K562 (cell line): ENCODE data around the gene FGF22. TPM values are rescaled to one million over a fixed set of nuclear protein-coding genes. Genes with fewer than 3 reads are reported as not detected.

Experiments
- CTBP1 ChIP-seq: fragments of 450-650 bp; IDR thresholded peaks from 2 replicates; pipeline ENCODE4 v1.6.1; 2016; ENCODE audit warnings: borderline replicate concordance
- CTCF ChIP-seq, 3 experiments: IDR thresholded peaks in 2 of 3; conservative IDR thresholded peaks in 1 of 3; 2 replicates each; pipeline ENCODE4 v1.5.1; 2011 to 2012; ENCODE audit warnings: low read length in 3 of 3, mild to moderate bottlenecking in 3 of 3, control low read depth in 2 of 3, improper control_type of control experiment in 1 of 3, inconsistent platforms in 1 of 3, low read depth in 1 of 3, mixed read lengths in 1 of 3, moderate library complexity in 1 of 3; ENCODE audit not compliant: insufficient read depth in 2 of 3
- E2F6 ChIP-seq, 2 experiments: IDR thresholded peaks; 2 replicates each; pipeline ENCODE4 v1.6.1; 2011; ENCODE audit warnings: borderline replicate concordance in 1 of 2, control low read depth in 1 of 2, low read depth in 1 of 2, low read length in 1 of 2, mild to moderate bottlenecking in 1 of 2, mixed read lengths in 1 of 2, moderate library complexity in 1 of 2; ENCODE audit not compliant: insufficient read depth in 1 of 2, insufficient read length in 1 of 2, poor library complexity in 1 of 2, severe bottlenecking in 1 of 2; ENCODE audit errors: extremely low read depth in 1 of 2
- ELF1 ChIP-seq: fragments of 200-800 bp; sonication (Bioruptor generic); IDR thresholded peaks from 2 replicates; pipeline ENCODE4 v1.6.1; 2016; ENCODE audit warnings: missing genetic modification characterization, missing compliant biosample characterization
- ERF ChIP-seq: fragments of 450-650 bp; formaldehyde crosslinking; IDR thresholded peaks from 2 replicates; pipeline ENCODE4 v1.4.0; 2020; ENCODE audit warnings: mild to moderate bottlenecking, mixed read lengths
- GTF2E2 ChIP-seq: fragments of 200-800 bp; sonication (Bioruptor generic); IDR thresholded peaks from 2 replicates; pipeline ENCODE4 v1.6.1; 2016; ENCODE audit warnings: missing genetic modification characterization, missing compliant biosample characterization
- HMGN3 ChIP-seq: IDR thresholded peaks from 2 replicates; pipeline ENCODE4 v1.6.1; 2011; ENCODE audit warnings: borderline replicate concordance, low read depth, mild to moderate bottlenecking, mixed read lengths, low read length; ENCODE audit not compliant: insufficient read length; ENCODE audit errors: extremely low read depth
- L3MBTL2 ChIP-seq: fragments of 450-650 bp; IDR thresholded peaks from 2 replicates; pipeline ENCODE4 v1.6.1; 2016; ENCODE audit warnings: mild to moderate bottlenecking, moderate library complexity
- MBD2 ChIP-seq: sonication (generic); IDR thresholded peaks from 2 replicates; pipeline ENCODE4 v1.6.1; 2016; ENCODE audit warnings: low read depth, borderline replicate concordance
- PHF20 ChIP-seq: fragments of 450-650 bp; IDR thresholded peaks from 2 replicates; pipeline ENCODE4 v1.6.1; 2018; ENCODE audit not compliant: partially characterized antibody
- RREB1 ChIP-seq: fragments of 250-450 bp; sonication (Bioruptor Pico); IDR thresholded peaks from 2 replicates; pipeline ENCODE4 v1.4.0; 2020
- SP1 ChIP-seq: sonication (generic); formaldehyde crosslinking; IDR thresholded peaks from 2 replicates; pipeline ENCODE4 v1.8.1; 2022; ENCODE audit warnings: mild to moderate bottlenecking, missing genetic modification reagents
- ZBTB33 ChIP-seq: sonication (generic); formaldehyde crosslinking; IDR thresholded peaks from 2 replicates; pipeline ENCODE4 v1.8.1; 2023; ENCODE audit warnings: mild to moderate bottlenecking, missing genetic modification reagents
- ZNF644 ChIP-seq: fragments of 200-800 bp; sonication (Bioruptor generic); IDR thresholded peaks from 2 replicates; pipeline ENCODE4 v1.6.1; 2016; ENCODE audit warnings: low read depth, missing genetic modification characterization, missing compliant biosample characterization
- polyA plus RNA-seq, 8 experiments: library from polyadenylated mRNA; depleted of rRNA in 4 of 8; stranded (reverse) in 5 of 8; unstranded in 3 of 8; fragments of >200 nt; fragmentation: Nextera tagmentation in 2 of 8; fragmentation: Illumina TruSeq in 1 of 8; extraction: Ambion mirVana in 2 of 8; extraction: Trizol in 1 of 8; gene quantifications; 2 replicates each; pipeline versions ENCODE4 v1.2.1 to v1.2.3, GENCODE V29; 2011 to 2014; ENCODE audit warnings: inconsistent platforms in 1 of 8, missing spikeins in 1 of 8
- total RNA-seq, 7 experiments: library from RNA; depleted of rRNA in 6 of 7; stranded (reverse); fragments of >200 nt in 6 of 7; fragmentation: Illumina TruSeq in 2 of 7; extraction: Trizol in 2 of 7; gene quantifications; 2 replicates each; pipeline versions ENCODE4 v1.2.1 to v1.2.3, GENCODE V29; 2011 to 2021; ENCODE audit warnings: low replicate concordance in 1 of 7

The FGF22 gene
- total and polyA plus RNA-seq, 9 of the 15 experiments (the other 6 are each of a cell fraction or from before 2014, with no cell fraction given), result 0.14 to 2.2 (median 0.86) TPM; not detected in 4

GRCh38 chr19:605061-605971, 34.4 kb upstream of the FGF22 start (continued):
- TF ChIP-seq ZBTB33 (peak; percentile 59), HMGN3 (peak; percentile 63), SP1 (peak; percentile 84), ERF (0 out of 2 replicates have a peak, but pooled peaks have one; percentile 29), PHF20 (peak; percentile 16), GTF2E2 (tag) (peak; percentile 67; the same call in 1 of the 2 replicates), L3MBTL2 (peak; percentile 19; the same call in 1 of the 2 replicates), E2F6 (IDR thresholded peaks at IDR 0.05; ENCODE audit: borderline replicate concordance in 1 of 2, extremely low read depth in 1 of 2, insufficient read depth in 1 of 2, insufficient read length in 1 of 2, low read depth in 1 of 2, low read length in 1 of 2, poor library complexity in 1 of 2, severe bottlenecking in 1 of 2) (peak in 1 of 2 experiments; percentile 13), MBD2 (peak; percentile 86), ELF1 (tag) (peak; percentile 88), ZNF644 (tag) (peak; percentile 79; the same call in 1 of the 2 replicates), CTBP1 (peak; percentile 36; the same call in 1 of the 2 replicates), RREB1 (CRISPR knock-in tag) (peak; percentile 76; the same call in 1 of the 2 replicates), CTCF (IDR thresholded peaks at IDR 0.05 in 2 of 3, conservative IDR thresholded peaks at IDR 0.05 in 1 of 3; ENCODE audit: insufficient read depth in 2 of 3, low read depth in 1 of 3, low read length in 3 of 3) (peak; percentile 70 to 89 (median 82))
